Liver (tissue), 3 donors: Measurements from ENCODE around the gene PLB1.

ENCODE experiments used
- CTCF ChIP-seq: fragments of 150-350 bp; IDR thresholded peaks from 2 replicates; pipeline ENCODE4 v1.5.1; 2017; ENCODE audit warnings: improper control_type of control experiment, low read depth, low read length; ENCODE audit not compliant: missing input control
- EGR1 ChIP-seq, 2 donors: IDR thresholded peaks; 2 replicates each; pipeline ENCODE4 v1.6.1; 2016 to 2018; ENCODE audit warnings: antibody characterized with exemption in 2 of 2, low read depth in 2 of 2
- FOXA1 ChIP-seq: IDR thresholded peaks from 2 replicates; pipeline ENCODE4 v1.6.1; 2016; ENCODE audit warnings: antibody characterized with exemption
- MAX ChIP-seq: IDR thresholded peaks from 2 replicates; pipeline ENCODE4 v1.6.1; 2016; ENCODE audit warnings: antibody characterized with exemption
- RAD21 ChIP-seq, 2 donors: IDR thresholded peaks; 2 replicates each; pipeline ENCODE4 v1.6.1; 2016; ENCODE audit warnings: antibody characterized with exemption in 2 of 2, mild to moderate bottlenecking in 2 of 2
- TAF1 ChIP-seq: conservative IDR thresholded peaks from 2 replicates; pipeline ENCODE4 v1.6.1; 2016; ENCODE audit warnings: antibody characterized with exemption, mild to moderate bottlenecking
- YY1 ChIP-seq: IDR thresholded peaks from 2 replicates; pipeline ENCODE4 v1.6.1; 2016; ENCODE audit warnings: antibody characterized with exemption, mild to moderate bottlenecking
- TF ChIP-seq, protein P1 (sequence below): IDR thresholded peaks from 2 replicates; pipeline ENCODE4 v1.6.1; 2016; ENCODE audit warnings: antibody characterized with exemption
- donor health status: healthy.
- donor health status: healthy.

DNA sequence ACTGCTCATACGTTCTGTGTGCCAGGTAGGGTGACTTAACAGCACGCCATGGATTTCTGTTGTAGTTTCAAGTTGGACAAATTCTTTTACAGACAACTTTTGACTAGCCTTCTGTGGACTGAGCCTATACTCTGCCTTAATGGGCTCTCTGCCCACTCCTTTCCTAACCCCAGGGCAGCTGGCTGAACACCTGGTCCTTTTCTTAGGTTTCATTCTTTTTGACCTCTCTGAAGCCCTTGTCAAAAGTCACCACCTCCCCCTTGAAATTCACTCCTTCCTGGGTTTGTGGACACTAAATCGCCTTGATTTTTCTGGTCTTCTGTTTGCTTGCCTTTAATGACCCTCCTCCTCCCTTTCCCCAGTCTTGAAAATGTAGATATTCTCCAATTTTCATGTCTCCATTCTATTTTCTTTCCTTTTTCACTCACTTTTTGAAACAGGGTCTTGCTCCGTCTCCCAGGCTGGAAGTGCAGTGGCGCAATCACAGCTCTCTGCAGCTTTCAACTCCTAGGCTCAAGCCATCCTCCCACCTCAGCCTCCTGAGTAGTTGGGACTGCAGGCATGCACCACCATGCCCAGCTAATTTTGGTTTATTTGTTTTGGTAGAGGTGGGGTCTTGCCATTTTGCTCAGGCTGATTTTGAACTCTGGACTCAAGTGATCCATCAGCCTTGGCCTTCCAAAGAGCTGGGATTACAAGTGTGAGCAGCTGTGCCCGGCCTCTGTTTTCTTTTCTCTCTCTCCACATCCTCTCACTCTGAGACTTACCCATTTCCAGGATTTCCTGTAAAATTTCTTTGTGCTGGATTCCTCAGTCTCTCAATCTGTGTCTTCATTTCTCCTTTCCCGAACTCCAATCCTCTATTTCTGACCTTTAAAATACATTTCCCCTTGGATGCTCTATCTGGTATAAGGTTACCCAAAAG lies 112.9 kb downstream of the PLB1 start:
- TF ChIP-seq CTCF (no peak), YY1 (no peak), TAF1 (no peak), MAX (no peak), EGR1 (IDR thresholded peaks at IDR 0.05; ENCODE audit: low read depth in 2 of 2) (no peak), FOXA1 (no peak), RAD21 (IDR thresholded peaks at IDR 0.05) (no peak)
- TF ChIP-seq, protein P1, sequence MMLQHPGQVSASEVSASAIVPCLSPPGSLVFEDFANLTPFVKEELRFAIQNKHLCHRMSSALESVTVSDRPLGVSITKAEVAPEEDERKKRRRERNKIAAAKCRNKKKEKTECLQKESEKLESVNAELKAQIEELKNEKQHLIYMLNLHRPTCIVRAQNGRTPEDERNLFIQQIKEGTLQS: no peak
